ENCODE data around the gene PHKG2. TPM values are rescaled to one million over a fixed set of nuclear protein-coding genes. Genes with fewer than 3 reads are reported as not detected.

The PHKG2 gene
- total RNA-seq, 1 donor from 2014 or later: 26.0 TPM

GRCh38 chr16:30779596-30779995 is 31.4 kb downstream of the PHKG2 start:
- no peak for TF ChIP-seq CTCF (IDR thresholded peaks at IDR 0.05)
- intact Hi-C loops (cut with DNase I): no loop called here
- DNase-seq (no peak), ATAC-seq (no peak)
- no peaks in the 10 kb centered on the region for H3K9me3 ChIP-seq
- H3K27me3 ChIP-seq: no peaks in the 10 kb centered on the region
- H3K36me3 ChIP-seq: peaks cover 17% of the 10 kb centered on the region
- peaks cover 18% of the 10 kb centered on the region for H3K4me1 ChIP-seq
- H3K27ac ChIP-seq: no peak overlapping the region
- no peak overlapping the region for H3K4me3 ChIP-seq

GRCh38 chr16:30780021-30780420 is 31.8 kb downstream of the PHKG2 start:
- Histone ChIP-seq H3K4me1 (peaks cover 14% of the 10 kb centered on the region), H3K36me3 (peaks cover 17% of the 10 kb centered on the region), H3K27ac (no peak overlapping the region), H3K27me3 (no peaks in the 10 kb centered on the region), H3K9me3 (no peaks in the 10 kb centered on the region), H3K4me3 (no peak overlapping the region)
- no peak for ATAC-seq
- no peak for TF ChIP-seq CTCF (IDR thresholded peaks at IDR 0.05)
- intact Hi-C loops (cut with DNase I): no loop called here
- no peak for DNase-seq

- no peak for ATAC-seq
- Histone ChIP-seq H3K27ac (no peak overlapping the region), H3K4me1 (peaks cover 14% of the 10 kb centered on the region), H3K36me3 (peaks cover 17% of the 10 kb centered on the region), H3K27me3 (no peaks in the 10 kb centered on the region), H3K9me3 (no peaks in the 10 kb centered on the region), H3K4me3 (no peak overlapping the region)
- TF ChIP-seq CTCF (IDR thresholded peaks at IDR 0.05): no peak
- DNase-seq: no peak
- intact Hi-C loops (cut with DNase I): no loop called here
Measured at GRCh38 chr16:30780549-30780948, 32.3 kb downstream of the PHKG2 start.

- Histone ChIP-seq H3K4me3 (no peak overlapping the region), H3K36me3 (peaks cover 17% of the 10 kb centered on the region), H3K4me1 (peaks cover 2% of the 10 kb centered on the region), H3K27ac (no peak overlapping the region), H3K9me3 (no peaks in the 10 kb centered on the region), H3K27me3 (no peaks in the 10 kb centered on the region)
- TF ChIP-seq CTCF (IDR thresholded peaks at IDR 0.05): no peak
- intact Hi-C loops (cut with DNase I): no loop called here
- DNase-seq (no peak), ATAC-seq (no peak)
Measured at GRCh38 chr16:30782486-30783279, 34.5 kb downstream of the PHKG2 start.

- intact Hi-C loops (cut with DNase I): no loop called here
Measured at GRCh38 chr16:30783280-30784109, 35.3 kb downstream of the PHKG2 start.

More at GRCh38 chr16:30783280-30784109, 35.3 kb downstream of the PHKG2 start:
- Histone ChIP-seq H3K9me3 (no peaks in the 10 kb centered on the region), H3K36me3 (peaks cover 17% of the 10 kb centered on the region), H3K4me1 (peaks cover 8% of the 10 kb centered on the region), H3K27ac (no peak overlapping the region), H3K27me3 (no peaks in the 10 kb centered on the region), H3K4me3 (no peak overlapping the region)
- ATAC-seq (no peak), DNase-seq (no peak)
- no peak for TF ChIP-seq CTCF (IDR thresholded peaks at IDR 0.05)

Data from upper lobe of right lung (tissue), 1 donor.